Stimulated activated naive B cell treated with anti-CD40 and anti-IgM and Interleukin-4, amounts not matched to agents 10 μg/mL and 1 μg/mL and 100 μg/mL, for 72 hours (primary cell): Measurements from ENCODE around the gene CSNK1G1.

ENCODE experiments used
- ATAC-seq, 2 donors: fragments of 150-1000 bp; cut with Tn5 transposase; replicated peaks; 2 replicates each; pipeline ENCODE4 v1.10.0; 2021; ENCODE audit warnings: moderate library complexity in 1 of 2
- DNase-seq: peaks from one replicate; pipeline ENCODE4 v3.0.0; 2021
- H3K27ac Mint-ChIP-seq: one replicate; pipeline ENCODE4 v1.8.0; 2022; ENCODE audit warnings: mild to moderate bottlenecking, mixed read lengths
- H3K27me3 Mint-ChIP-seq, 2 donors: one replicate each; pipeline ENCODE4 v1.8.0; 2022; ENCODE audit warnings: mixed read lengths in 2 of 2
- H3K36me3 Mint-ChIP-seq, 2 donors: one replicate each; pipeline ENCODE4 v1.8.0; 2022; ENCODE audit warnings: mixed read lengths in 2 of 2, mild to moderate bottlenecking in 1 of 2
- H3K4me1 Mint-ChIP-seq, 2 donors: one replicate each; pipeline ENCODE4 v1.8.0; 2022; ENCODE audit warnings: mixed read lengths in 2 of 2, mild to moderate bottlenecking in 1 of 2
- H3K4me3 Mint-ChIP-seq, 2 donors: one replicate each; pipeline ENCODE4 v1.8.0; 2022; ENCODE audit warnings: mild to moderate bottlenecking in 2 of 2, mixed read lengths in 2 of 2, moderate library complexity in 1 of 2
- H3K9me3 Mint-ChIP-seq, 2 donors: one replicate each; pipeline ENCODE4 v1.8.0; 2022; ENCODE audit warnings: mixed read lengths in 2 of 2, mild to moderate bottlenecking in 1 of 2

Gene CSNK1G1

GRCh38 chr15:64161688-64162477 lies 194.1 kb downstream of the CSNK1G1 start:
- Mint-ChIP-seq H3K27ac (peak overlapping the region; percentile 98), H3K9me3 (no peaks in the 10 kb centered on the region), H3K36me3 (peaks cover 28 to 43% of the 10 kb centered on the region in 2 donors), H3K4me1 (peaks cover 42 to 64% of the 10 kb centered on the region in 2 donors), H3K27me3 (no peaks in the 10 kb centered on the region), H3K4me3 (peak overlapping the region; percentile 89 to 92)
- ATAC-seq, result no peak
- no peak for DNase-seq

- peaks cover 38 to 57% of the 10 kb centered on the region in 2 donors for H3K36me3 Mint-ChIP-seq
Observed at GRCh38 chr15:64158363-64159134, 197.4 kb downstream of the CSNK1G1 start.

GRCh38 chr15:64157599-64158125 lies 198.3 kb downstream of the CSNK1G1 start:
- H3K9me3 Mint-ChIP-seq, result no peaks in the 10 kb centered on the region
- DNase-seq (no peak), ATAC-seq (no peak)
- no peaks in the 10 kb centered on the region for H3K27me3 Mint-ChIP-seq
- H3K27ac Mint-ChIP-seq, result peak overlapping the region; percentile 43
- H3K4me1 Mint-ChIP-seq, result peaks cover 50 to 74% of the 10 kb centered on the region in 2 donors
- peaks cover 39 to 60% of the 10 kb centered on the region in 2 donors for H3K36me3 Mint-ChIP-seq
- H3K4me3 Mint-ChIP-seq, result peak overlapping the region in 1 of 2 donors; percentile 5

More at GRCh38 chr15:64158363-64159134, 197.4 kb downstream of the CSNK1G1 start:
- DNase-seq, result no peak
- H3K4me1 Mint-ChIP-seq, result peaks cover 45 to 69% of the 10 kb centered on the region in 2 donors
- H3K4me3 Mint-ChIP-seq, result peak overlapping the region in 1 of 2 donors; percentile 26
- ATAC-seq, result no peak
- H3K9me3 Mint-ChIP-seq, result no peaks in the 10 kb centered on the region
- peak overlapping the region; percentile 81 for H3K27ac Mint-ChIP-seq
- H3K27me3 Mint-ChIP-seq, result no peaks in the 10 kb centered on the region

GRCh38 chr15:64156652-64157331 lies 199.2 kb downstream of the CSNK1G1 start:
- no peaks in the 10 kb centered on the region for H3K9me3 Mint-ChIP-seq
- DNase-seq, result no peak
- H3K4me1 Mint-ChIP-seq, result peaks cover 48 to 73% of the 10 kb centered on the region in 2 donors
- peaks cover 38 to 55% of the 10 kb centered on the region in 2 donors for H3K36me3 Mint-ChIP-seq
- H3K4me3 Mint-ChIP-seq, result peak overlapping the region in 1 of 2 donors; percentile 7
- no peak for ATAC-seq
- no peaks in the 10 kb centered on the region for H3K27me3 Mint-ChIP-seq
- peak overlapping the region; percentile 72 for H3K27ac Mint-ChIP-seq

GRCh38 chr15:64155802-64156651 lies 199.9 kb downstream of the CSNK1G1 start:
- no peaks in the 10 kb centered on the region for H3K9me3 Mint-ChIP-seq
- peak overlapping the region in 1 of 2 donors; percentile 43 for H3K4me3 Mint-ChIP-seq
- H3K36me3 Mint-ChIP-seq, result peaks cover 37 to 52% of the 10 kb centered on the region in 2 donors
- ATAC-seq (no peak), DNase-seq (no peak)
- peaks cover 48 to 70% of the 10 kb centered on the region in 2 donors for H3K4me1 Mint-ChIP-seq
- H3K27me3 Mint-ChIP-seq, result no peaks in the 10 kb centered on the region
- peak overlapping the region; percentile 72 for H3K27ac Mint-ChIP-seq

- H3K9me3 Mint-ChIP-seq, result no peaks in the 10 kb centered on the region
- DNase-seq, result peak; percentile 96
- no peaks in the 10 kb centered on the region for H3K27me3 Mint-ChIP-seq
Observed at GRCh38 chr15:64153480-64154367, 202.2 kb downstream of the CSNK1G1 start.

GRCh38 chr15:64152507-64153387 lies 203.2 kb downstream of the CSNK1G1 start:
- H3K9me3 Mint-ChIP-seq, result no peaks in the 10 kb centered on the region
- peaks cover 15 to 29% of the 10 kb centered on the region in 2 donors for H3K36me3 Mint-ChIP-seq
- no peaks in the 10 kb centered on the region for H3K27me3 Mint-ChIP-seq
- ATAC-seq (peak; percentile 45), DNase-seq (peak; percentile 34)
- peak overlapping the region; percentile 94 for H3K27ac Mint-ChIP-seq
- peak overlapping the region; percentile 90 for H3K4me3 Mint-ChIP-seq
- H3K4me1 Mint-ChIP-seq, result peaks cover 45 to 63% of the 10 kb centered on the region in 2 donors

More at GRCh38 chr15:64153480-64154367, 202.2 kb downstream of the CSNK1G1 start:
- Mint-ChIP-seq H3K4me1 (peaks cover 53 to 73% of the 10 kb centered on the region in 2 donors), H3K4me3 (peak overlapping the region; percentile 90), H3K36me3 (peaks cover 23 to 39% of the 10 kb centered on the region in 2 donors), H3K27ac (peak overlapping the region; percentile 94)
- peak; percentile 83 to 84 for ATAC-seq

GRCh38 chr15:64151727-64152506 lies 204.1 kb downstream of the CSNK1G1 start, which contains the start of gene SNX22:
SNX22 (plus strand) TSS chr15:64151731; CDS start chr15:64151776, 45 bp downstream.
- peaks cover 42 to 57% of the 10 kb centered on the region in 2 donors for H3K4me1 Mint-ChIP-seq
- peak; percentile 4 to 8 for ATAC-seq
- H3K27ac Mint-ChIP-seq, result peak within 1 kb of the TSS; percentile 94
- no peaks in the 10 kb centered on the region for H3K27me3 Mint-ChIP-seq
- H3K9me3 Mint-ChIP-seq, result no peaks in the 10 kb centered on the region
- H3K36me3 Mint-ChIP-seq, result peaks cover 14 to 21% of the 10 kb centered on the region in 2 donors
- H3K4me3 Mint-ChIP-seq, result peak within 1 kb of the TSS; percentile 90
- DNase-seq, result peak; percentile 23

GRCh38 chr15:64149893-64150578 lies 205.9 kb downstream of the CSNK1G1 start:
- no peaks in the 10 kb centered on the region for H3K27me3 Mint-ChIP-seq
- H3K36me3 Mint-ChIP-seq, result peaks cover 7 to 18% of the 10 kb centered on the region in 2 donors
- ATAC-seq, result no peak
- H3K27ac Mint-ChIP-seq, result peak overlapping the region; percentile 6
- DNase-seq, result no peak
- peaks cover 34 to 54% of the 10 kb centered on the region in 2 donors for H3K4me1 Mint-ChIP-seq
- H3K9me3 Mint-ChIP-seq, result no peaks in the 10 kb centered on the region
- H3K4me3 Mint-ChIP-seq, result peak overlapping the region in 1 of 2 donors; percentile 0

- Mint-ChIP-seq H3K36me3 (peaks cover 13 to 21% of the 10 kb centered on the region in 2 donors), H3K27ac (peak overlapping the region; percentile 6), H3K4me3 (peak overlapping the region in 1 of 2 donors; percentile 0), H3K4me1 (peaks cover 39 to 58% of the 10 kb centered on the region in 2 donors), H3K9me3 (no peaks in the 10 kb centered on the region), H3K27me3 (no peaks in the 10 kb centered on the region)
- ATAC-seq, result no peak
- DNase-seq, result no peak
Observed at GRCh38 chr15:64149424-64149823, 206.5 kb downstream of the CSNK1G1 start.
